Endothelial cell (in vitro differentiated cells): ENCODE data around the gene VPS33B. TPM values are rescaled to one million over a fixed set of nuclear protein-coding genes. Genes with fewer than 3 reads are reported as not detected.

Experiments used
- DNase-seq: peaks from one replicate; pipeline ENCODE4 v3.0.0; 2021; ENCODE audit warnings: low spot score
- H3K27ac Mint-ChIP-seq: one replicate; pipeline ENCODE4 v1.8.0; 2021; ENCODE audit warnings: mixed read lengths, inconsistent platforms; ENCODE audit not compliant: unreplicated experiment
- H3K27me3 Mint-ChIP-seq: one replicate; pipeline ENCODE4 v1.8.0; 2021; ENCODE audit warnings: mild to moderate bottlenecking, moderate library complexity, mixed read lengths, inconsistent platforms; ENCODE audit not compliant: unreplicated experiment
- H3K36me3 Mint-ChIP-seq: one replicate; pipeline ENCODE4 v1.8.0; 2021; ENCODE audit warnings: mild to moderate bottlenecking, low read depth, mixed read lengths, inconsistent platforms; ENCODE audit not compliant: unreplicated experiment
- H3K4me1 Mint-ChIP-seq: one replicate; pipeline ENCODE4 v1.8.0; 2021; ENCODE audit warnings: mild to moderate bottlenecking, mixed read lengths, inconsistent platforms; ENCODE audit not compliant: unreplicated experiment
- H3K4me3 Mint-ChIP-seq: one replicate; pipeline ENCODE4 v1.8.0; 2021; ENCODE audit warnings: mild to moderate bottlenecking, mixed read lengths, inconsistent platforms; ENCODE audit not compliant: unreplicated experiment
- H3K9me3 Mint-ChIP-seq: one replicate; pipeline ENCODE4 v1.8.0; 2021; ENCODE audit warnings: mixed read lengths, inconsistent platforms; ENCODE audit not compliant: unreplicated experiment
- CTCF ChIP-seq: fragments of 200-600 bp; sonication (generic); IDR thresholded peaks from one replicate; pipeline ENCODE4 v1.5.0; 2021; ENCODE audit warnings: antibody characterized with exemption; ENCODE audit not compliant: unreplicated experiment
- total RNA-seq: library from RNA; stranded (reverse); fragmentation: NEBNext Ultra II Directional; extraction: Animal tissue kit (Norgen Biotek cat#: 25700); gene quantifications from one replicate; pipeline ENCODE4 v1.2.1, GENCODE V29; 2021; ENCODE audit not compliant: unreplicated experiment

The VPS33B gene
- total RNA-seq, 1 donor from 2014 or later, result 16.0 TPM

DNA sequence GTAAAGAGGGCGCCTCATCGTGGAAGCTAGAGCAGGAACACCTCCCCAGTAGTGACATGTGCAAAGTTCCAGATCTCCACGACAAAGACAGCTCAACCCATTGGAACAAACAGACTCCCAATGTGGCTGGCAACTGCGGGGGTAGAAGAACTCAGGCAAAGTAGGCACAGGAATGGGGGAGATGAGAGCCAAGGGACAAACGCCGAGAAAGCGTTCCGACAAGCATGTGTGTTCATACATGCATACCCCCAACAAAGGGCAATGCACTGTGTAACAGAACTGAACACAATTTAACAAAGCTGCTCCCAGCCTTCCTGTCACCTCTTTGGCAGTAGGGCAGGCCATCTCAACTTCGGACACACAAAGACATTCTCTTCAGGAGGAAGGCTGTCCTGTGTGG lies 56.1 kb downstream of the VPS33B start:
- no peak overlapping the region for H3K27ac Mint-ChIP-seq
- no peaks in the 10 kb centered on the region for H3K9me3 Mint-ChIP-seq
- peaks cover 1% of the 10 kb centered on the region for H3K36me3 Mint-ChIP-seq
- no peaks in the 10 kb centered on the region for H3K4me1 Mint-ChIP-seq
- H3K4me3 Mint-ChIP-seq, result no peak overlapping the region
- TF ChIP-seq CTCF, result no peak
- H3K27me3 Mint-ChIP-seq, result peaks cover 4% of the 10 kb centered on the region
- DNase-seq, result no peak

DNA sequence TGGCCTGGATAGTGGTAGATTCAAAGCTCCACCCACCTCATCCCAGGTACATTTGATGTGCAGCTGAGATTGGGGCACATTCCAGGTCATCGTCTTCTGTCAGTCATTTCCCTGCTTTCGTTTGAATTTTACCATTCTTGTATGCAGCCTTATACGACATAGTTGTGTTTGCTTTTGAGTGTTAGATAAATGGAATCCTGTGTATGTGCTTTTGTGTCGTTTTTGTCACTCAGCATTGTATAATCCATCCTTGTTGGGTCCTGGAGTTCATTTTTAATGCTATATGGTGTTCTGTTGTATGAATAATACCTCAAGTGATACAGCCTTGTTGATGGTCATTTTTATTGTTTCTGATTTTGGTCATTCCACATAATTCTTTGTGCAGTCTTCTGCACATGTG lies 60.4 kb downstream of the VPS33B start:
- Mint-ChIP-seq H3K4me3 (no peak overlapping the region), H3K36me3 (peaks cover 7% of the 10 kb centered on the region), H3K27me3 (peaks cover 6% of the 10 kb centered on the region), H3K9me3 (no peaks in the 10 kb centered on the region), H3K27ac (no peak overlapping the region), H3K4me1 (peaks cover 2% of the 10 kb centered on the region)
- DNase-seq, result no peak
- no peak for TF ChIP-seq CTCF

DNA sequence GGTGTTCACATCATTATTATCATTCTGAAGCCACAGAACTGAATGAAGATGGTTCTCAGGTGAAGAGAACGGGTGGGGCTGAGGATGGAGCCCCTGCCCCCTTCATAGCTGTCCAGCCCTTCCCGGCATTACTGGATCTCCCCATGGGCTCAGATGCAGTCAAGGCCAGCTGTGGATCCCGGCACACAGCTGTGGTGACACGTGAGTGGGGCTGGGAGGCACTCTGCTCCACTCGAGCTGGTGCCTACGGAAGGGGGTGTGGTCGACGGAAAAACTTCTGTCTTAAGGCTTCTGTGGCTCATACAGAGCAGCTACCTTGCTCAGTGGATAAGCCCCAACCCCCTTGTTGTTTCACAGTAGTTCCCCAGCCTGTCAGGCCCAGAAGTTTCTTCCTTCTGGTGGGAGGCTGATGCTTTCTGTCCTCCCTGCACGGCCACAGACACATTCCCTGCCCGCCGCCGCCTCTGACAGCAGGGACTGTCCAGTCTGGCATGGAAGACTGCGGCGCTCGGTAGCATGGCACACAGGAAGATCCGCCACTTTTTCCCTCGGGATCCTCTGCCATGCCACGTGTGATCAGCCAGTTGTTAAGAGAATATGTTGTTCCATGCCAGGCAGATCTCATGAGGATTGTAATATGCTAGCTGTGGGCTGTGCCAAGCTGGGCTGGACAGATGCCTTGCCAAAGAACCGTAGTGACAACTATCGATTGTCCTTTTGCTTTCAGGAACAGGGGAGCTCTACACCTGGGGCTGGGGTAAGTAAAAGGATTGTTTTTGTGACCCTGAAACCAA lies 61.9 kb downstream of the VPS33B start:
- no peak overlapping the region for H3K27ac Mint-ChIP-seq
- H3K4me3 Mint-ChIP-seq, result peak overlapping the region; percentile 2
- H3K4me1 Mint-ChIP-seq, result peaks cover 2% of the 10 kb centered on the region
- peaks cover 7% of the 10 kb centered on the region for H3K36me3 Mint-ChIP-seq
- H3K27me3 Mint-ChIP-seq, result peaks cover 8% of the 10 kb centered on the region
- no peak for DNase-seq
- no peak for TF ChIP-seq CTCF
- H3K9me3 Mint-ChIP-seq, result no peaks in the 10 kb centered on the region

GRCh38 chr15:90959894-90960293 lies 62.5 kb downstream of the VPS33B start:
- peaks cover 2% of the 10 kb centered on the region for H3K4me1 Mint-ChIP-seq
- no peaks in the 10 kb centered on the region for H3K9me3 Mint-ChIP-seq
- H3K27me3 Mint-ChIP-seq, result peaks cover 10% of the 10 kb centered on the region
- no peak for TF ChIP-seq CTCF
- no peak for DNase-seq
- H3K27ac Mint-ChIP-seq, result no peak overlapping the region
- no peak overlapping the region for H3K4me3 Mint-ChIP-seq
- H3K36me3 Mint-ChIP-seq, result peaks cover 7% of the 10 kb centered on the region

DNA sequence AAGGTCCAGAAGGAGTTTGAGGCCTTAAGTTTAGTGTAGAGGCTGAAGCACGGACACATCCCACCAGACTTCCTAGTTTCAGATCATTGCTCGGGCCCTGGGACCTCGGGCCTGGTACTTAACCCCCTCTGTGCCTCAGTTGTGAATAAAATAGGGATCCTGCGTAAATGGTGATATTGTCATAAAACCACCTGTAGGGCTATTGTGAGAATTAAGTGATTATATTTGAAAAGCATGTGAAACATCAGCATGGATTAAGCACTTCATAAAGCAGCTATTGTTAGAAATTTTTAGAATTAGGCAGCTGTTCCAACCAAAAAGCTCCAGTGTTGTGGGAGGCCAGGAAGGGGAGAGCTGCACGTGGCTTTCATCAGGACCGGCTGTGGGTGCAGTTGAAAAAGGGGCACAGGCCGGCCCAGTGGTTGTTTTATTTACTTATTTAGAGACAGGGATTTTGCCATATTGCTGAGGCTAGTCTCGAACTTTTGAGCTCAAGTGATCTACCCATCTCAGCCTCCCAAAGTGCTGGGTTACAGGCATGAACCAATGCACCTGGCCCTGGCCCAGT lies 63.3 kb downstream of the VPS33B start:
- Mint-ChIP-seq H3K4me3 (no peak overlapping the region), H3K27me3 (peaks cover 10% of the 10 kb centered on the region), H3K9me3 (no peaks in the 10 kb centered on the region), H3K36me3 (peaks cover 7% of the 10 kb centered on the region), H3K27ac (peak overlapping the region; percentile 36), H3K4me1 (peaks cover 2% of the 10 kb centered on the region)
- no peak for DNase-seq
- TF ChIP-seq CTCF, result no peak
